ENCODE measurements around the gene GOSR2. TPM values are rescaled to one million over a fixed set of nuclear protein-coding genes. Genes with fewer than 3 reads are reported as not detected.
A peak's percentile ranks its signal among the peaks of the same experiment; 100 is the strongest.

The GOSR2 gene
- polyA plus RNA-seq, 1 donor (not counting 4 experiments of a cell fraction or from before 2014, with no cell fraction given): 48.6 TPM

DNA sequence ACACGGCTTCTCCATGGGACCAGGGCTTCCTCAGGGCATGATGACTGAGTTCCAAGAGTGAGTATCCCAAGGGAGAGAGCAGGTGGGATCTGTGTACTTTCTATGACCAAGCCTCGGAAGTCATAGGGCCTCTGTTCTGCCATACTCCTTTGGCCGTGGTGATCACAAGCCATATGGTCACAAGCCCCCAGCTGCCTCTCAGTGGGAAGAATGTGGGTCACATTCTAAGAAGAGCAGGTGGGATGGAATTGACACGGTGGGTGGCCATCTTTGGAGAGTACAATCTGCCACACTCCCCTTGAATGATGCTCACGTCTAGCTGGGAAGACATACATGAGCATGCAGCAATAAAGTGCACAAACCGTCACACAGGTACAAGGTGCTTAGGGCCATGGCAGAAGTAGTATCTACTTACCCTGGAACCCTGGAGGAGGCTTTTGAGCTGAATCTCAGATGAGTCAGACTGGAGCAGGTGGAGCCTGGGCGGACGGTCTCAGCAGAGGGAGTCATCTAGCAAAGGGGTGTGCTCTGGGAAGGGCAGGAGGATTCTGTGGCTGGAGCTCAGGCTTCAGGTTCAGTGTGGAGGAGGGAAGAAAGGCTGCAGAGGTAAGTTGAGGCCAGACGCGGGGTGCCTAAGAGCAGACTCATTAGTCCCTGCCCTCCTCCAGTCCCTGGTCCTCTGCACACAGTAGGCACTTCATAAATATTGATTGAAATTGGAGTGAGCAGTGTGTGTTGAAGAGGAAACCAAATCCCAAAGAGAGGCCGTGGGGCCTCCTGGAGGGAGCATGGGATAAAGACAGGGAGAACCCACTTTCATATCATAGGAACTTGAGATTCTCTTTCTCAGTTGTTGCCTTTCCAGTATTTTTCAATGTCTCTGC is 26.6 kb downstream of the GOSR2 start:
- H3K27me3 ChIP-seq (ENCODE audit: control insufficient read depth, extremely low read depth, insufficient read depth, low read length): peaks cover 18% of the 10 kb centered on the region
- H3K9me1 ChIP-seq (ENCODE audit: control insufficient read depth, extremely low read depth, insufficient read depth, low read length): no peaks in the 10 kb centered on the region
- no peak overlapping the region for H3K9ac ChIP-seq (ENCODE audit: control insufficient read depth, extremely low read depth, insufficient read depth, low read length)
- no peak for TF ChIP-seq EZH2 (IDR thresholded peaks at IDR 0.05; ENCODE audit: low read length)
- TF ChIP-seq, protein P1, sequence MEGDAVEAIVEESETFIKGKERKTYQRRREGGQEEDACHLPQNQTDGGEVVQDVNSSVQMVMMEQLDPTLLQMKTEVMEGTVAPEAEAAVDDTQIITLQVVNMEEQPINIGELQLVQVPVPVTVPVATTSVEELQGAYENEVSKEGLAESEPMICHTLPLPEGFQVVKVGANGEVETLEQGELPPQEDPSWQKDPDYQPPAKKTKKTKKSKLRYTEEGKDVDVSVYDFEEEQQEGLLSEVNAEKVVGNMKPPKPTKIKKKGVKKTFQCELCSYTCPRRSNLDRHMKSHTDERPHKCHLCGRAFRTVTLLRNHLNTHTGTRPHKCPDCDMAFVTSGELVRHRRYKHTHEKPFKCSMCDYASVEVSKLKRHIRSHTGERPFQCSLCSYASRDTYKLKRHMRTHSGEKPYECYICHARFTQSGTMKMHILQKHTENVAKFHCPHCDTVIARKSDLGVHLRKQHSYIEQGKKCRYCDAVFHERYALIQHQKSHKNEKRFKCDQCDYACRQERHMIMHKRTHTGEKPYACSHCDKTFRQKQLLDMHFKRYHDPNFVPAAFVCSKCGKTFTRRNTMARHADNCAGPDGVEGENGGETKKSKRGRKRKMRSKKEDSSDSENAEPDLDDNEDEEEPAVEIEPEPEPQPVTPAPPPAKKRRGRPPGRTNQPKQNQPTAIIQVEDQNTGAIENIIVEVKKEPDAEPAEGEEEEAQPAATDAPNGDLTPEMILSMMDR (optimal IDR thresholded peaks at IDR 0.05 in 1 of 3, IDR thresholded peaks at IDR 0.05 in 1 of 3, conservative IDR thresholded peaks at IDR 0.05 in 1 of 3; ENCODE audit: extremely low read depth in 1 of 3, insufficient read depth in 2 of 3, low read length in 3 of 3): no peak
- no peak overlapping the region for H3K27ac ChIP-seq (ENCODE audit: control insufficient read depth, insufficient read depth, low read length)
- DNase-seq (ENCODE audit: low read depth, low spot score) (no peak), FAIRE-seq (peak; percentile 58)
- H3K79me2 ChIP-seq (ENCODE audit: control insufficient read depth, insufficient read depth, low read length): no peaks in the 10 kb centered on the region
- H3K4me3 ChIP-seq (ENCODE audit: control insufficient read depth in 2 of 3, extremely low read depth in 1 of 3, insufficient read depth in 2 of 3, low read depth in 1 of 3, low read length in 3 of 3): no peak overlapping the region
- no peaks in the 10 kb centered on the region for H3K36me3 ChIP-seq (ENCODE audit: control insufficient read depth in 2 of 2, extremely low read depth in 1 of 2, insufficient read depth in 2 of 2, low read length in 2 of 2)
- H3K9me3 ChIP-seq (ENCODE audit: control insufficient read depth, low read depth, low read length): no peaks in the 10 kb centered on the region
- H3K4me1 ChIP-seq (ENCODE audit: control insufficient read depth, extremely low read depth, insufficient read depth, low read length): peaks cover 7% of the 10 kb centered on the region
- dilution Hi-C loops (cut with MboI; ENCODE audit: extremely low pct_ligation_motif_present, low sequenced_read_pairs): no loop called here
- H4K20me1 ChIP-seq (ENCODE audit: control insufficient read depth, extremely low read depth, insufficient read depth, low read length): no peaks in the 10 kb centered on the region
- H3K4me2 ChIP-seq (ENCODE audit: control insufficient read depth, extremely low read depth, insufficient read depth, low read depth, low read length): no peak overlapping the region
- H2AFZ ChIP-seq (ENCODE audit: control insufficient read depth, low read length): no peak overlapping the region

DNA sequence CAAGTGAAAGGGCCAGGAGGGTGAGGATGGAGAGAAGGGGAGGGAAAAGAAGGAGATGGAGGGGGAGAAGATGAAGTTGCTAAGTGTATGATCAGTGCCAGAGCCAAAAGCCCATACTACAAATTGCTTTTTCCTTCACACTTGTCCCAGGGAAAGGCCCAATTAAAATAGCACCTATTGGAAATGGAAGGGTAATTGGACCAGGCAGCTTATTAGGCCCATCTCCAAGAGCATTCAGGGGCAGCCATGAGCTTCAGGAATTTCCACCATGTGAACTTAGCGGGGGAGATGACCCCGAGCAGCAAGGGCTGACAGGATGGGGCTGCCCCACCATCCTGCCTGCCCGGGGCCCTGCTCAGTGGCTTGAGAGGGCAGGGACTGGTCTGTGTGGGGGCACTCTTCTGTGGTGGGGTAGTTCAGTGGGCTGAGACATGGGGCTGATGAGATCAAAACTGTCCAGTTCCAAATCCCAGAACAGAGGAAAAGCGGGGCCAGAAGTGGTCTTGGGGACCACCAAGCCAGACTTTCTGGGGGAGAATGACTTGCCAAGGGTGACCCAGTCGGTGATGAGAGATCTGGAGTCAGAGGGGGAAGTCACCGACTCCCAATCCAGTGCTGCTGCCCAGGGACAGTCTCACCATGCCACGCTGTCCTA is 27.5 kb downstream of the GOSR2 start:
- H3K4me3 ChIP-seq (ENCODE audit: control insufficient read depth in 2 of 3, extremely low read depth in 1 of 3, insufficient read depth in 2 of 3, low read depth in 1 of 3, low read length in 3 of 3): no peak overlapping the region
- H3K4me1 ChIP-seq (ENCODE audit: control insufficient read depth, extremely low read depth, insufficient read depth, low read length): peaks cover 7% of the 10 kb centered on the region
- H3K9ac ChIP-seq (ENCODE audit: control insufficient read depth, extremely low read depth, insufficient read depth, low read length): no peak overlapping the region
- no peaks in the 10 kb centered on the region for H3K9me3 ChIP-seq (ENCODE audit: control insufficient read depth, low read depth, low read length)
- no peak for TF ChIP-seq EZH2 (IDR thresholded peaks at IDR 0.05; ENCODE audit: low read length)
- TF ChIP-seq, protein P1 (optimal IDR thresholded peaks at IDR 0.05 in 1 of 3, IDR thresholded peaks at IDR 0.05 in 1 of 3, conservative IDR thresholded peaks at IDR 0.05 in 1 of 3; ENCODE audit: extremely low read depth in 1 of 3, insufficient read depth in 2 of 3, low read length in 3 of 3): no peak
- H3K36me3 ChIP-seq (ENCODE audit: control insufficient read depth in 2 of 2, extremely low read depth in 1 of 2, insufficient read depth in 2 of 2, low read length in 2 of 2): no peaks in the 10 kb centered on the region
- FAIRE-seq (no peak), DNase-seq (ENCODE audit: low read depth, low spot score) (no peak)
- no peak overlapping the region for H3K4me2 ChIP-seq (ENCODE audit: control insufficient read depth, extremely low read depth, insufficient read depth, low read depth, low read length)
- H2AFZ ChIP-seq (ENCODE audit: control insufficient read depth, low read length): no peak overlapping the region
- no peaks in the 10 kb centered on the region for H3K79me2 ChIP-seq (ENCODE audit: control insufficient read depth, insufficient read depth, low read length)
- dilution Hi-C loops (cut with MboI; ENCODE audit: extremely low pct_ligation_motif_present, low sequenced_read_pairs): no loop called here
- no peaks in the 10 kb centered on the region for H4K20me1 ChIP-seq (ENCODE audit: control insufficient read depth, extremely low read depth, insufficient read depth, low read length)
- no peak overlapping the region for H3K27ac ChIP-seq (ENCODE audit: control insufficient read depth, insufficient read depth, low read length)
- no peaks in the 10 kb centered on the region for H3K9me1 ChIP-seq (ENCODE audit: control insufficient read depth, extremely low read depth, insufficient read depth, low read length)
- H3K27me3 ChIP-seq (ENCODE audit: control insufficient read depth, extremely low read depth, insufficient read depth, low read length): peaks cover 18% of the 10 kb centered on the region

All from keratinocyte (primary cell).